Activated CD4-positive, alpha-beta T cell treated with anti-CD3 and anti-CD28 coated beads for 24 hours (primary cell): ENCODE data around the gene MEIOB.
"Not testable (repeated sequence)": the region's sequence is repeated elsewhere in the genome, so short reads cannot be mapped to it uniquely, and the experiment has no call there.

ENCODE experiments used
- DNase-seq, 2 donors: peaks; one replicate each; pipeline ENCODE4 v3.0.0-alpha.2; 2020; ENCODE audit warnings: low read depth in 2 of 2

The MEIOB gene

GRCh38 chr16:1907226-1907860 lies 35.4 kb upstream of the MEIOB start:
- no peak for DNase-seq

GRCh38 chr16:1906846-1907165 lies 34.8 kb upstream of the MEIOB start:
- DNase-seq = no peak

DNA sequence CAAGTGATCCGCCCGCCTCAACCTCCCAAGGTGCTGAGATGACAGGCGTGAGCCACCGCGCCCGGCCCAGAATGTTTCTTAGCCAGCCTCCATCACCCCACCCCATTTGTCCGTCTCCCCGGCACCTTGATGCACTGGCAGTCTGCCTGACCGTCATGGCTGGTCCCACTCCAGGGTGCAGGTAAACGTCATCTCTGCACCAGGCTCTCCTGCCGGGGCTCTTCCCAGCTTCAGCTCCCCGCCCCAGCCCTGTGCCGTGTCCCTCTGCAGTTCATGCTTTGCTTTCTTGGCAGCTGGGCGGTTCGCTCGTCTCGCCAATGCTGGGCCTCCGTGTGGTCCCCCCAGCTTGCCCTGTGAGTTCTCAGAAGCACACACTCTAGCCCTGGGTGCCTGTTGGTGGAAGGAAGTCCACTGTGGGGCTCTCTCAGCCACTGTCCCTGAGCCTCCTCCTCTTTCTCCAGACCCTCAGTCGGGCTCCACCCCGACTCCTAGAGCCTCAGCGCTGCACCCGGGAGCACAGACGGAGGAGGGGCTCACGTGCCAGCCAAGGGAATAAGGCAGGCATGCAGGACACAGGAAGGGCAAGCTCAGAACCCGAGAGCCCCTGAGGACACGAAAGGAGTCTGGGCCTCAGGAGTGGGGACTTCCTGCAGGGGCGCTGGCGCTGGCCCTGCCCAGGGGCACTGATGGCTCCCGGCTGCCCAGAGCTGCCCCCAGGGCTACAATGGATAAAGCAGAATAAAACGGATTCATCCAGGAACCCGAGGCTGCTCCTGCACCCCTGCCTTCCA lies 34.3 kb upstream of the MEIOB start:
- DNase-seq = no peak

DNA sequence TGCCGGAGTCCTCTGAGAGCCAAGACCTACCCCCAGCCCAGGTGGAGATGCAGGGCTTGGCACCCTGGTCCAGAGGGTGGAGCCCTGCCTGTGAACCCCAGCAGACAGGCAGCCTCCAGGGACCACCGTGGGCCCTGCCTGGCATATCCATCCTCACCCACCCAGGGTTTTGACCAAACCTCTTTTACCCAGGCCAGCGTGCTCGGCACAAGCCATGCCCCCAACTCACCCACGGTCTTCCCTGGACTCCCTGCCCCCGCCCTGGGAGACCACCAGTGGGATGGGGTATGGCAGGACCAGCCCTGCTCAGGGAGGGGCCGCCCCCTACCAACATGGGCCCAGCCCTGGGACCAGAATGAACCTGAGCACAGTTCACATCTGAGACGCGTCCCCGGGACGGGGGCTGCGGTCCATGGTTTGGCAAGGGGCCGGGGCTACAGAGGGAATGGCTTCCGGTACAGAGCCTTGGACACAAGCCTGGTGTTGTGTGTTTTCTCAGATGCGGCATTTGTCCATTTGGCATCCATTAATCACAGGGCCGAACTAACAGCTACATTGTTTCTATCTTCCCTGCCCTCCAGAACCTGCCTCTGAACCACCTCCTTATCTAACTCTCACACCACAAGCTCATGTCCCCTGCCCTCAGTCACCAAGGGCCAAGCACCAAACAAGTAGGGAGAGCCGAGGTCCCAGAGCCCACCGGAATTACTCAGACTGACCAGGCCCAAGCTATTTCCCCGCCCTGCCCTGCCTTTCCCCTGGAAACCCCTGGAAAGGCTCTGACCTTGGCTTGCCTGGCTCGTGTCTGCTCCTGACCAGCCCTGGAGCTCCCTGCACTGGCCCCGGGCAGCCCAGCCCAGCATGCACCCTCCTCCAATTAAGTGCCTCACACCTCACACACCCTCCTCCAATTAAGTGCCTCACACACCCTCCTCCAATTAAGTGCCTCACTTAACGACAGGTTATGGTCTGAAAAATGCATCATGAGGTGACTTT lies 32.2 kb upstream of the MEIOB start:
- no peak for DNase-seq

DNA sequence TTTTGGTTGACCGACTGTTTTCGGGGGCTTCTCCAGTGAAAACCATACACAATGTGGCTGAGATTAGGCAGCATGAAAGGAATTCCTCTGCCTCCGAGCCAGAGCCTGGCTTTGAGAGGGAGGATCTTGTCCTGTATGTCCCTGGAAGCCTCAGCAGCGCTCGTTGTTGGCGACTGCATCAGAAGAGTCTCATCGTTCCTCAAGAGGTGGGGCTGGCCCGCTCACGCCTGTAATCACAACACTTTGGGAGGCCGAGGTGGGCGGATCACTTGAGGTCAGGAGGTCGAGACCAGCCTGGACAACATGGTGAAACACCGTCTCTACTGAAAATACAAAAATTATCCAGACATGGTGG lies 31.2 kb upstream of the MEIOB start:
- DNase-seq = no peak

DNA sequence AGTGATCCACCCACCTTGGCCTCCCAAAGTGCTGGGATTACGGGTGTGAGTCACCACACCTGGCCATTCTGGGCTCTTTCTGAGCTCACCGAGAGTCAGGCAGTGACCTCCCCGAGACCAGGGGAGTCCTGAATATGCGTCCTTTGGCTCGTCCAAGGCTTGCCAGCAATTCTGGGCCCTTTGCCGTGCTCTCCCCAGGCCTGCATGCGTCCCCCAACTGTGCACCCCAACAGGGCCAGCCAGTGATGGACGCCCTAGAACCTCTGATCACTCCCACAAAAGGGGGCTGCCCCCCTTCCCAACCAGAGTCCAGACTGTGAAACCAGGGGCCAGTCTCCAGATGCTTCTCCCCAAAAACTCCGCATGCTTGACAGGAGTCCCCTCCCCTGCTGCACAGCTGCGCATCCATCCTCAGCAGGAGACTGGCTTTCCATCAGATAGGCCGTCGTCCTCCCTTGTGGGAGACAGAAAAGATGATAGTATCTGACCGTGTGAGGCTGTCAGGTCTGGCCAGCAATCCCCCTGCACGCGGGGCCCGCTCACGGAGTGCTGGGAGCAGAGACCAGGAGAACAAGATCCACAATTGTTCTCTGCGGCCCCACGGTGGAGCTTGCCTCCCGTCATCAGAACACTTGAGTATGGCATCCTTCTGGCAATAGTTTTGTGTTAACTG lies 30.7 kb upstream of the MEIOB start:
- no peak for DNase-seq

GRCh38 chr16:1900452-1900774 lies 28.4 kb upstream of the MEIOB start:
- DNase-seq = no peak

DNA sequence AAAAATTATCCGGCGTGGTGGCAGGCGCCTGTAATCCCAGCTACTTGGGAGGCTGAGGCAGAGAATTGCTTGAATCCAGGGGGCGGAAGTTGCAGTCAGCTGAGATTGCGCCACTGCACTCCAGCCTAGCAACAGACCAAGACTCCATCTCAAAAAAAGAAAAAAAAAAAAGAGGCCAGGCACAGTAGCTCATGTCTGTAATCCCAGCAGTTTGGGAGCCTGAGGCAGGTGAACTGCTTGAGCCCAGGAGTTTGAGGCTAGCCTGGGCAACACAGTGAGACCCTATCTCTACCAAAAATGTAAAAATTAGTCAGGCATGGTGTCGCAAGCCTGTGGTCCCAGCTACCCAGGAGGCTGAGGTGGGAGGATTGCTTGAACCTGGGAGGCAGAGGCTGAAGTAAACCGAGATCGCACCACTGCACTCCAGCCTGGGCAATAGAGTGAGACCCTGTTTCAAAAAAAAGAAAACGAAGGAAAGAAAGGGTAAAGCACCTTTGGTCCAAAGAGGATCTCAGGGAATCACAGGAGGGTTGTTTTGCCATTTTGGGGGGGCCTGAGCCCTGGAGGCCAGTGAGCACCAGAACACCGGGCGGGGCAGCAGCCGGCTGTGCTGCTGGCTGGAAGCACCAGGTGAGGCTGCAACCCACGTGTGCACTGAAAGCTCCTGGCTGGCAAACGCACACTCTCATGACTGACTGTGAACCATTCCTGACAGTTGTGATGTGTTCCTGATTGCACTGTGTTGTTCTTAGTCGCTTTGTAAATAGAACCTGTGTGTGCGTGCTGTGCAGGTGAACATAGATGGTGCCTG lies 27.9 kb upstream of the MEIOB start:
- DNase-seq = no peak

DNA sequence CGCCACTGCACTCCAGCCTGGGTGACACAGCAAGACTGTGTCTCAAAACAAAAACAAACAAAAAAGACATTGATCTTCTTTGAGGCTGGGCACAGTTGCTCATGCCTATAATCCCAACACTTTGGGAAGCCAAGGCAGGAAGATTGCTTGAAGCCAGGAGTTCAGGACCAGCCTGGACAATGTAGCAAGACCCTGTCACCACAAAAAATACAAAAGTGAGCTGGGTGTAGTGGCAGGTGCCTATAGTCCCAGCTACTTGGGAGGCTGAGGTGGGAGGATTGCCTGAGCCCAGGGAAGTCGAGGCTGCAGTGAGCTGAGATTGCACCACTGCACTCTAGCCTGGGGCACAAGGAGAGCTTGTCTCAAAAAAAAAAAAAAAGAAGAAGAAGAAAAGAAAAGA lies 25.7 kb upstream of the MEIOB start:
- not testable (repeated sequence) for DNase-seq

GRCh38 chr16:1895949-1896675 lies 24.1 kb upstream of the MEIOB start:
- no peak for DNase-seq

DNA sequence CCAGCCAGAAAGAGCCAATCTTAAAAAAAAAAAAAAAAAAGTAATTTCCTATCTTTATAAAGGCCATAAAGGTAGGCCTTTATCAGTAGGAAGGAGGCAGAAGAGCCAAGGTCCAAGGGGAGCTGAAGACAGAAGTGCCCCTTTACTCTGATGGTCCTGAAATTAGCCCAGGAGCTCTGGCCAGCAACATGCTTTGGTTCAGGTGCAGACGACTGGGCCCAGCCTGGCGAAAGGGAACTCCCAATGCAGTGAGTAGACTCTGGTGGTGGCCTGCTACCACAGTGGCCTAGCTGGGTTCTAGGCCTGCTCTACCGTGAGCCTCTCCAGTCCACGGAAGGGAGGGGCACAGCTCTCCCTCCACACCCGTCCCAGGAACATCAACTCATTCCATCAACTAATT lies 23.1 kb upstream of the MEIOB start:
- no peak for DNase-seq

- DNase-seq = no peak
These were observed 18.7 kb upstream of the MEIOB start for GRCh38 chr16:1890708-1891050.

GRCh38 chr16:1890024-1890707 lies 18.2 kb upstream of the MEIOB start:
- no peak for DNase-seq

GRCh38 chr16:1887711-1888354 lies 15.9 kb upstream of the MEIOB start:
- DNase-seq = no peak

GRCh38 chr16:1884889-1885288 lies 12.9 kb upstream of the MEIOB start:
- DNase-seq = no peak

- no peak for DNase-seq
These were observed 12.3 kb upstream of the MEIOB start for GRCh38 chr16:1884155-1884760.

DNA sequence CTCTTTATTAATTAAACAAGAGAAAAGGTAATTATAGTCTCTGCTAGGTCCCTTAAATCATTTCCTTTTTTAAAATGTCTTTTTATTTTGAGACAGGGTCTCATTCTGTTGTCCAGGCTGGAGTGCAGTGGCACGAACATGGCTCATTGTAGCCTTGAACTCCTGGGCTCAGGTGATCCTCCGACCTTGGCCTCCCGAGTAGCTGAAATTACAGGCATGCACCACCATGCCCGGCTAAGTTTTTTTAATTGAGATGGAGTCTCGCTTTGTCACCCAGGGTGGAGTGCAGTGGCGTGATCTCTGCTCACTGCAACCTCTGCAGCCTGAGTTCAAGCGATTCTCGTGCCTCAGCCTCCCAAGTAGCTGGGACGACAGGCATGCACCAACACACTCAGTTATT lies 9.2 kb upstream of the MEIOB start:
- DNase-seq = not testable (repeated sequence)

- DNase-seq = no peak
These were observed 7.5 kb upstream of the MEIOB start for GRCh38 chr16:1879477-1879876.

DNA sequence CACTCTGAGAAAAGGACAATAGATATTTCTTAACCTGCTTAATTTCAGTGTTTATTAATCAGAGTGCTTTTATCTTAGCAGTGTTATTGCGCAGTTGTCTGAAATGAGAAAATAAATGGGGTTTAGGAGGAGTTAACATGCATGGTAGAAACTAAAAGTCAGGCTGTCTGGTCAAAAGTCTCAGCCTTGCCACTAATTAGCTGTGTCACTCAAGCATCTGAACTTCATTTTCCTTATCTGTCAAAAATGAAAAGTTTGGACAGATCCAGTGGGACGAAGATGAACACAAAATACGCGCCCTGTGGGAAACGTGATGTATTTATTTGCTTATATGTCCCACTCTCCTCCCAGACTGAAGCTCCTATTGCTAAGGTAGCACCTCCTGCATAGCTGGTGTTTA lies 6.3 kb upstream of the MEIOB start:
- no peak for DNase-seq
